Stimulated activated CD4-positive, alpha-beta T cell treated with anti-CD3 and anti-CD28 coated beads, Interleukin-4, amount 100 ng/mL, for 1 hour (primary cell): Measurements from ENCODE around the gene PHF23.
A peak's percentile ranks its signal among the peaks of the same experiment; 100 is the strongest.

Source experiments
- DNase-seq: peaks from one replicate; pipeline ENCODE4 v3.0.0-alpha.2; 2020

Gene PHF23

GRCh38 chr17:7239091-7240027 lies at the start of gene PHF23:
TSS of gene PHF23 (minus strand) at chr17:7239457. CDS start at chr17:7239279, 178 bp downstream.
- peak; percentile 97 for DNase-seq

- no peak for DNase-seq
These were observed 46.4 kb upstream of the PHF23 start for GRCh38 chr17:7285679-7286078.

- no peak for DNase-seq
These were observed 45.7 kb upstream of the PHF23 start for GRCh38 chr17:7284911-7285310.

- DNase-seq = no peak
These were observed 44.4 kb upstream of the PHF23 start for GRCh38 chr17:7283471-7284216.

GRCh38 chr17:7282752-7283321 lies 43.6 kb upstream of the PHF23 start:
- no peak for DNase-seq

- no peak for DNase-seq
These were observed 42.9 kb upstream of the PHF23 start for GRCh38 chr17:7281953-7282751.

GRCh38 chr17:7281074-7281952 lies 42.1 kb upstream of the PHF23 start, which contains the start of gene SLC2A4:
TSS of gene SLC2A4 (plus strand) at chr17:7281718. CDS start at chr17:7281935, 217 bp downstream.
- DNase-seq = peak; percentile 91

- peak; percentile 87 for DNase-seq
These were observed 41.3 kb upstream of the PHF23 start for GRCh38 chr17:7280519-7281073.

- DNase-seq = no peak
These were observed 40.2 kb upstream of the PHF23 start for GRCh38 chr17:7279448-7279847.

- no peak for DNase-seq
These were observed 27.5 kb upstream of the PHF23 start for GRCh38 chr17:7266784-7267183.

GRCh38 chr17:7263801-7264078 lies 24.5 kb upstream of the PHF23 start:
- no peak for DNase-seq

GRCh38 chr17:7262935-7263800 lies 23.9 kb upstream of the PHF23 start:
- DNase-seq = peak; percentile 17

GRCh38 chr17:7262192-7262934 lies 23.1 kb upstream of the PHF23 start, which contains the start of gene CLDN7:
TSS of gene CLDN7 (minus strand) at chr17:7262478. CDS start at chr17:7262043, 435 bp downstream.
- DNase-seq = no peak

- peak; percentile 32 for DNase-seq
These were observed 22.3 kb upstream of the PHF23 start for GRCh38 chr17:7261379-7262191.

- peak; percentile 47 for DNase-seq
These were observed 21.6 kb upstream of the PHF23 start for GRCh38 chr17:7260651-7261378.

GRCh38 chr17:7260151-7260550 lies 20.9 kb upstream of the PHF23 start:
- DNase-seq = no peak

- DNase-seq = no peak
These were observed 20.3 kb upstream of the PHF23 start for GRCh38 chr17:7259555-7259889.
